Thoracic aorta (tissue), 2 donors: Measurements from ENCODE around the gene WDFY3. TPM values are rescaled to one million over a fixed set of nuclear protein-coding genes. Genes with fewer than 3 reads are reported as not detected.
"Not testable (repeated sequence)": the region's sequence is repeated elsewhere in the genome, so short reads cannot be mapped to it uniquely, and the experiment has no call there.

Experiments used
- ATAC-seq: fragments of 150-250 bp; one replicate; pipeline ENCODE4 v1.8.0; 2017; ENCODE audit warnings: low read depth; ENCODE audit not compliant: insufficient number of reproducible peaks, low FRiP score
- DNase-seq: peaks from one replicate; pipeline ENCODE4 v3.0.0-alpha.2; 2020; ENCODE audit warnings: low spot score
- H3K27ac ChIP-seq, 2 donors: fragments of 200-600 bp; sonication (generic); 1 replicate in 1 of 2; 2 replicates in 1 of 2; pipeline ENCODE4 v1.5.1; 2016; ENCODE audit warnings: mild to moderate bottlenecking in 2 of 2, moderate library complexity in 2 of 2
- H3K27me3 ChIP-seq: fragments of 200-600 bp; sonication (generic); replicated peaks from 2 replicates; pipeline ENCODE4 v1.6.0; 2016; ENCODE audit warnings: mild to moderate bottlenecking; ENCODE audit not compliant: insufficient read depth
- H3K36me3 ChIP-seq: fragments of 200-600 bp; sonication (generic); one replicate; pipeline ENCODE4 v1.5.1; 2016
- H3K4me1 ChIP-seq, 2 donors: fragments of 200-600 bp; sonication (generic); 1 replicate in 1 of 2; 2 replicates in 1 of 2; pipeline versions ENCODE4 v1.5.1 to v1.6.0; 2016; ENCODE audit warnings: low read depth in 2 of 2, mild to moderate bottlenecking in 1 of 2; ENCODE audit not compliant: control insufficient read depth in 1 of 2
- H3K4me3 ChIP-seq: fragments of 200-600 bp; sonication (generic); 2 replicates; pipeline ENCODE4 v1.5.1; 2016; ENCODE audit warnings: mild to moderate bottlenecking
- H3K9me3 ChIP-seq: fragments of 200-600 bp; sonication (generic); 2 replicates; pipeline ENCODE4 v1.5.1; 2016
- total RNA-seq, 2 donors: library from RNA; depleted of rRNA; stranded (reverse); fragments of >200 nt; gene quantifications; one replicate each; pipeline versions ENCODE4 v1.1.0 to v1.2.3, GENCODE V29; 2016
- TF ChIP-seq, protein P1 (sequence below): fragments of 200-600 bp; sonication (generic); IDR thresholded peaks from one replicate; pipeline ENCODE4 v1.5.1; 2019; ENCODE audit warnings: antibody characterized with exemption

WDFY3 gene
- total RNA-seq, 2 donors from 2014 or later = 116 to 140 TPM

DNA sequence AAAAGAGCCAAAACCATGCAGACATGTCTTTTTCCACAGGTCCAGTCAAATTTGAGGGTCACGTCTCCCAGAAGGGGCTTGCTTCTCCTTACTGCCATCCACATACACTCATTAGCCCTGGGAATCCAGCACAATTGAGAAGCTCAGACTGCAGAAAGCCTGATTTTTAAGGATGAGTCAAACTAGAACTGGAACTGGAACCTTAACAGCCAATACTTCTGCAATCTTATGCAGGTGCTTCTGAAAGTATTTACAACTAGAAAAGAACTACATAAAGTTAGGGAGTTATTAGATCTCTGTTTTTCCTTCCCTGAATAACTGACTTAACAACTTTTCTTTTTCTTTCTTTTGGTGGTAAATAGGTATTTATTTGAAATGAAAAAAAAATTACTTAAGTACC, 297.3 kb downstream of the WDFY3 start:
- peaks cover 12% of the 10 kb centered on the region for H3K36me3 ChIP-seq
- TF ChIP-seq, protein P1, sequence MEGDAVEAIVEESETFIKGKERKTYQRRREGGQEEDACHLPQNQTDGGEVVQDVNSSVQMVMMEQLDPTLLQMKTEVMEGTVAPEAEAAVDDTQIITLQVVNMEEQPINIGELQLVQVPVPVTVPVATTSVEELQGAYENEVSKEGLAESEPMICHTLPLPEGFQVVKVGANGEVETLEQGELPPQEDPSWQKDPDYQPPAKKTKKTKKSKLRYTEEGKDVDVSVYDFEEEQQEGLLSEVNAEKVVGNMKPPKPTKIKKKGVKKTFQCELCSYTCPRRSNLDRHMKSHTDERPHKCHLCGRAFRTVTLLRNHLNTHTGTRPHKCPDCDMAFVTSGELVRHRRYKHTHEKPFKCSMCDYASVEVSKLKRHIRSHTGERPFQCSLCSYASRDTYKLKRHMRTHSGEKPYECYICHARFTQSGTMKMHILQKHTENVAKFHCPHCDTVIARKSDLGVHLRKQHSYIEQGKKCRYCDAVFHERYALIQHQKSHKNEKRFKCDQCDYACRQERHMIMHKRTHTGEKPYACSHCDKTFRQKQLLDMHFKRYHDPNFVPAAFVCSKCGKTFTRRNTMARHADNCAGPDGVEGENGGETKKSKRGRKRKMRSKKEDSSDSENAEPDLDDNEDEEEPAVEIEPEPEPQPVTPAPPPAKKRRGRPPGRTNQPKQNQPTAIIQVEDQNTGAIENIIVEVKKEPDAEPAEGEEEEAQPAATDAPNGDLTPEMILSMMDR = no peak
- H3K9me3 ChIP-seq = no peaks in the 10 kb centered on the region
- DNase-seq (no peak), ATAC-seq (no peak)
- no peak overlapping the region for H3K4me3 ChIP-seq
- no peaks in the 10 kb centered on the region for H3K27me3 ChIP-seq
- peaks cover 0 to 6% of the 10 kb centered on the region in 2 donors for H3K4me1 ChIP-seq
- H3K27ac ChIP-seq = no peak overlapping the region

DNA sequence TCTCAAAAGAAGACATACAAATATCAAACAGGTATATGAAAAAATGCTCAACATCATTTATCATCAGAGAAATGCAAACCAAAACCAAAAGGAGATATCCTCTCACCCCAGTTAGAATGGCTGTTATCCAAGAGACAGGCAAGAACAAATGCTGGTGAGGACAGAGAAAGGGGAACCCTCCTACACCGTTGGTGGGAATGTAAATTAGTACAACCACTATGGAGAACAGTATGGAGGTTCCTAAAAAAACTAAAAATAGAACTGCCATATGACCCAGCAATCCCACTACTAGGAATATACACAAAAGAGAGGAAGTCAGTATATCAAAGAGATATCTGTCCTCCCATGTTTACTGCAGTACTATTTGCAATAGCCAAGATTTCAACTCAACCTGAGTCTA, 300.1 kb downstream of the WDFY3 start:
- H3K4me3 ChIP-seq = no peak overlapping the region
- DNase-seq (no peak), ATAC-seq (no peak)
- peaks cover 4% of the 10 kb centered on the region for H3K36me3 ChIP-seq
- no peaks in the 10 kb centered on the region for H3K4me1 ChIP-seq
- TF ChIP-seq, protein P1 = no peak
- H3K27ac ChIP-seq = no peak overlapping the region
- no peaks in the 10 kb centered on the region for H3K9me3 ChIP-seq
- H3K27me3 ChIP-seq = no peaks in the 10 kb centered on the region

DNA sequence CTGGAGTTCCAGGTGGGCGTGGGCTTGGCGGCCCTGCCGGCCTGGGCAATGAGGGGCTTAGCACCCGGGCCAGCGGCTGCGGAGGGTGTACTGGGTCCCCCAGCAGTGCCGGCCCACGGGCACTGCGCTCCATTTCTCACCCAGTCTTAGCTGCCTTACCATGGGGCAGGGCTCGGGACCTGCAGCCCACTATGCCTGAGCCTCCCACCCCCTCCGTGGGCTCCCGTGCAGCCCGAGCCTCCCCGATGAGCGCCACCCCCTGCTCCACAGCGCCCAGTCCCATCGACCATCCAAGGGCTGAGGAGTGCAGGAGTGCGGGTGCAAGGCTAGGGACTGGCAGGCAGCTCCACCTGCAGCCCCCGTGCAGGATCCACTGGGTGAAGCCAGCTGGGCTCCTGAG, 301.7 kb downstream of the WDFY3 start:
- not testable (repeated sequence) for H3K4me1 ChIP-seq, ATAC-seq, H3K4me3 ChIP-seq, H3K27me3 ChIP-seq, DNase-seq, H3K27ac ChIP-seq, H3K36me3 ChIP-seq, H3K9me3 ChIP-seq

GRCh38 chr4:84661191-84661939, 305.1 kb downstream of the WDFY3 start:
- H3K9me3 ChIP-seq = no peaks in the 10 kb centered on the region
- H3K4me1 ChIP-seq = no peaks in the 10 kb centered on the region
- DNase-seq (no peak), ATAC-seq (no peak)
- no peak overlapping the region for H3K4me3 ChIP-seq
- TF ChIP-seq, protein P1 = no peak
- no peak overlapping the region for H3K27ac ChIP-seq
- no peaks in the 10 kb centered on the region for H3K36me3 ChIP-seq
- H3K27me3 ChIP-seq = no peaks in the 10 kb centered on the region

GRCh38 chr4:84660606-84661005, 305.9 kb downstream of the WDFY3 start:
- Histone ChIP-seq H3K27ac (no peak overlapping the region), H3K4me3 (no peak overlapping the region), H3K9me3 (no peaks in the 10 kb centered on the region), H3K36me3 (no peaks in the 10 kb centered on the region), H3K4me1 (no peaks in the 10 kb centered on the region), H3K27me3 (no peaks in the 10 kb centered on the region)
- TF ChIP-seq, protein P1 = no peak
- DNase-seq (no peak), ATAC-seq (no peak)

DNA sequence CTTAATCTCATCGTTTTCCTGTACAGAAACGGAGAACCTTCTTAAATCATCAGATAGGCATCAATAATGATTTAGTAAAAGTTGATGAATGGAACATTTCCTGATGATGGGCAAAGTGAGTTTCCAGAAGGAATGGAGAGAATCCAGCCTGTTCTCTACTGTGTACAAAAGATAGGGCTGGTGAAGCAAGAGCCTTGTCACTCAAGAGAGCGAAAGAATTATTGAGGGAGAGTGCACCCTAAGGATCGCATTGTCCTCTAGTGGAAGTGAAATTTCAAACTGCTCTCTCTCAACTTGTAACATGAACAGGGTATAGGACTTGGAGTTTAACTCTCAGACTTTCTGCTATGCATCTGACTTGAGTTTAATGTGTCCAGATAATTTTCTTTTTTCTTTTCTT, 314.0 kb downstream of the WDFY3 start:
- Histone ChIP-seq H3K9me3 (no peaks in the 10 kb centered on the region), H3K27me3 (no peaks in the 10 kb centered on the region), H3K4me1 (no peaks in the 10 kb centered on the region), H3K27ac (no peak overlapping the region), H3K4me3 (no peak overlapping the region), H3K36me3 (no peaks in the 10 kb centered on the region)
- TF ChIP-seq, protein P1 = no peak
- no peak for DNase-seq
- ATAC-seq = no peak
